K562 (cell line): ENCODE data around the gene NOTCH1. TPM values are rescaled to one million over a fixed set of nuclear protein-coding genes. Genes with fewer than 3 reads are reported as not detected.

Source experiments
- BRF2 ChIP-seq: IDR thresholded peaks from 3 replicates; pipeline ENCODE4 v1.6.1; 2011; ENCODE audit warnings: borderline replicate concordance, mild to moderate bottlenecking; ENCODE audit not compliant: insufficient read length, insufficient read depth
- CEBPG ChIP-seq, 3 experiments: fragments of 200-800 bp in 1 of 3; sonication (Bioruptor generic) in 1 of 3; sonication (generic) in 1 of 3; formaldehyde crosslinking in 1 of 3; IDR thresholded peaks in 2 of 3; conservative IDR thresholded peaks in 1 of 3; 2 replicates each; pipeline versions ENCODE4 v1.6.1 to v1.8.0; 2016 to 2022; ENCODE audit warnings: missing compliant biosample characterization in 2 of 3, missing genetic modification characterization in 2 of 3, mild to moderate bottlenecking in 1 of 3, missing genetic modification reagents in 1 of 3
- CHD1 ChIP-seq: fragments of 200-600 bp; sonication (generic); IDR thresholded peaks from one replicate; pipeline ENCODE4 v1.6.1; 2012; ENCODE audit warnings: mild to moderate bottlenecking, moderate library complexity, low read length, inconsistent platforms
- NFXL1 ChIP-seq: fragments of 450-650 bp; formaldehyde crosslinking; IDR thresholded peaks from 2 replicates; pipeline ENCODE4 v1.4.0; 2021; ENCODE audit warnings: mild to moderate bottlenecking
- NR0B1 ChIP-seq: fragments of 450-650 bp; IDR thresholded peaks from one replicate; pipeline ENCODE4 v1.6.1; 2018; ENCODE audit warnings: mild to moderate bottlenecking, moderate library complexity; ENCODE audit not compliant: partially characterized antibody
- NUFIP1 ChIP-seq: fragments of 450-650 bp; IDR thresholded peaks from 2 replicates; pipeline ENCODE4 v1.6.1; 2018; ENCODE audit not compliant: partially characterized antibody
- PHF8 ChIP-seq: fragments of 200-600 bp; sonication (generic); IDR thresholded peaks from 2 replicates; pipeline ENCODE4 v1.6.1; 2012; ENCODE audit warnings: mixed run types, mild to moderate bottlenecking, inconsistent platforms, low read length, moderate library complexity, borderline replicate concordance
- SRSF9 ChIP-seq: fragments of 200-400 bp; formaldehyde crosslinking; IDR thresholded peaks from 2 replicates; pipeline ENCODE4 v1.6.1; 2017; ENCODE audit warnings: low read depth, low read length, borderline replicate concordance
- STAG1 ChIP-seq: sonication (generic); formaldehyde crosslinking; IDR thresholded peaks from 2 replicates; pipeline ENCODE4 v1.5.0; 2020; ENCODE audit warnings: missing genetic modification reagents, borderline replicate concordance
- STAT5B ChIP-seq: fragments of 250-450 bp; sonication (Bioruptor Pico); IDR thresholded peaks from 2 replicates; pipeline ENCODE4 v1.8.0; 2021; ENCODE audit warnings: mild to moderate bottlenecking, inconsistent platforms
- THAP7 ChIP-seq: fragments of 250-450 bp; sonication (Bioruptor Pico); IDR thresholded peaks from 2 replicates; pipeline ENCODE4 v1.5.0; 2021
- ZBTB26 ChIP-seq: fragments of 450-650 bp; formaldehyde crosslinking; IDR thresholded peaks from 2 replicates; pipeline ENCODE4 v1.4.0; 2022; ENCODE audit warnings: missing genetic modification characterization
- ZBTB33 ChIP-seq: sonication (generic); formaldehyde crosslinking; IDR thresholded peaks from 2 replicates; pipeline ENCODE4 v1.8.1; 2023; ENCODE audit warnings: mild to moderate bottlenecking, missing genetic modification reagents
- ZFP91 ChIP-seq: sonication (generic); formaldehyde crosslinking; IDR thresholded peaks from 2 replicates; pipeline ENCODE4 v1.8.0; 2022; ENCODE audit warnings: mild to moderate bottlenecking, missing genetic modification reagents
- ZNF121 ChIP-seq: sonication (generic); formaldehyde crosslinking; conservative IDR thresholded peaks from 2 replicates; pipeline ENCODE4 v1.8.0; 2022; ENCODE audit warnings: missing genetic modification reagents
- ZNF740 ChIP-seq, 3 experiments: fragments of 200-800 bp in 1 of 3; sonication (Bioruptor generic) in 1 of 3; sonication (generic) in 1 of 3; formaldehyde crosslinking in 1 of 3; IDR thresholded peaks; 2 replicates each; pipeline versions ENCODE4 v1.6.1 to v1.8.0; 2016 to 2022; ENCODE audit warnings: mild to moderate bottlenecking in 2 of 3, missing compliant biosample characterization in 2 of 3, missing genetic modification characterization in 2 of 3, missing genetic modification reagents in 1 of 3
- polyA plus RNA-seq, 8 experiments: library from polyadenylated mRNA; depleted of rRNA in 4 of 8; stranded (reverse) in 5 of 8; unstranded in 3 of 8; fragments of >200 nt; fragmentation: Nextera tagmentation in 2 of 8; fragmentation: Illumina TruSeq in 1 of 8; extraction: Ambion mirVana in 2 of 8; extraction: Trizol in 1 of 8; gene quantifications; 2 replicates each; pipeline versions ENCODE4 v1.2.1 to v1.2.3, GENCODE V29; 2011 to 2014; ENCODE audit warnings: inconsistent platforms in 1 of 8, missing spikeins in 1 of 8
- total RNA-seq, 7 experiments: library from RNA; depleted of rRNA in 6 of 7; stranded (reverse); fragments of >200 nt in 6 of 7; fragmentation: Illumina TruSeq in 2 of 7; extraction: Trizol in 2 of 7; gene quantifications; 2 replicates each; pipeline versions ENCODE4 v1.2.1 to v1.2.3, GENCODE V29; 2011 to 2021; ENCODE audit warnings: low replicate concordance in 1 of 7

NOTCH1 gene
- total and polyA plus RNA-seq, 9 of the 15 experiments (the other 6 are each of a cell fraction or from before 2014, with no cell fraction given): 0.03 to 31.4 (median 2.3) TPM

- TF ChIP-seq ZBTB33 (CRISPR knock-in tag): no peak
- no peak for TF ChIP-seq NR0B1
- TF ChIP-seq NUFIP1: no peak
- no peak; the same call in 1 of the 2 replicates for TF ChIP-seq PHF8
- TF ChIP-seq CHD1: no peak
- TF ChIP-seq ZBTB26 (CRISPR knock-in tag): no peak
- peak; percentile 23; the same call in 1 of the 2 replicates for TF ChIP-seq CEBPG (CRISPR knock-in tag; IDR thresholded peaks at IDR 0.05)
- peak; percentile 36 to 65 for TF ChIP-seq CEBPG (tag; conservative IDR thresholded peaks at IDR 0.05 in 1 of 2, IDR thresholded peaks at IDR 0.05 in 1 of 2)
- TF ChIP-seq ZNF740 (CRISPR knock-in tag; IDR thresholded peaks at IDR 0.05): no peak
- TF ChIP-seq ZNF740 (tag; IDR thresholded peaks at IDR 0.05): no peak
- TF ChIP-seq ZNF121 (CRISPR knock-in tag): no peak
- no peak for TF ChIP-seq THAP7
- TF ChIP-seq ZFP91 (CRISPR knock-in tag): no peak
- no peak for TF ChIP-seq NFXL1
- no peak for TF ChIP-seq STAG1
- TF ChIP-seq STAT5B (CRISPR knock-in tag): no peak
- no peak for TF ChIP-seq BRF2
- no peak for TF ChIP-seq SRSF9
Observed at GRCh38 chr9:136544964-136545691, 720 bp downstream of the NOTCH1 start (continued).
